Type B pancreatic cell (in vitro differentiated cells): ENCODE data around the gene MRPS12. TPM values are rescaled to one million over a fixed set of nuclear protein-coding genes. Genes with fewer than 3 reads are reported as not detected.
"Not testable (repeated sequence)": the region's sequence is repeated elsewhere in the genome, so short reads cannot be mapped to it uniquely, and the experiment has no call there.

Experiments used
- DNase-seq: peaks from one replicate; pipeline ENCODE4 v3.0.0; 2021; ENCODE audit warnings: mixed read lengths; ENCODE audit not compliant: unreplicated experiment; ENCODE audit errors: extremely low spot score
- H3K27ac Mint-ChIP-seq: 2 replicates; pipeline ENCODE4 v1.8.0; 2021; ENCODE audit warnings: mild to moderate bottlenecking, mixed read lengths
- H3K27me3 Mint-ChIP-seq: 2 replicates; pipeline ENCODE4 v1.8.0; 2021; ENCODE audit warnings: mixed read lengths
- H3K36me3 Mint-ChIP-seq: 2 replicates; pipeline ENCODE4 v1.8.0; 2021; ENCODE audit warnings: mixed read lengths
- H3K4me1 Mint-ChIP-seq: one replicate; pipeline ENCODE4 v1.8.0; 2021; ENCODE audit warnings: mixed read lengths; ENCODE audit not compliant: unreplicated experiment
- H3K4me3 Mint-ChIP-seq: 2 replicates; pipeline ENCODE4 v1.8.0; 2021; ENCODE audit warnings: mild to moderate bottlenecking, mixed read lengths
- H3K9me3 Mint-ChIP-seq: 2 replicates; pipeline ENCODE4 v1.8.0; 2021; ENCODE audit warnings: mixed read lengths
- total RNA-seq: library from RNA; stranded (reverse); gene quantifications from 2 replicates; pipeline ENCODE4 v1.2.1, GENCODE V29; 2021; ENCODE audit warnings: low replicate concordance
- TF ChIP-seq, protein P1 (sequence below): fragments of 200-600 bp; sonication (generic); conservative IDR thresholded peaks from 2 replicates; pipeline ENCODE4 v1.5.0; 2021; ENCODE audit warnings: antibody characterized with exemption, mild to moderate bottlenecking

The MRPS12 gene
- total RNA-seq, 1 donor from 2014 or later, result 45.6 TPM

DNA sequence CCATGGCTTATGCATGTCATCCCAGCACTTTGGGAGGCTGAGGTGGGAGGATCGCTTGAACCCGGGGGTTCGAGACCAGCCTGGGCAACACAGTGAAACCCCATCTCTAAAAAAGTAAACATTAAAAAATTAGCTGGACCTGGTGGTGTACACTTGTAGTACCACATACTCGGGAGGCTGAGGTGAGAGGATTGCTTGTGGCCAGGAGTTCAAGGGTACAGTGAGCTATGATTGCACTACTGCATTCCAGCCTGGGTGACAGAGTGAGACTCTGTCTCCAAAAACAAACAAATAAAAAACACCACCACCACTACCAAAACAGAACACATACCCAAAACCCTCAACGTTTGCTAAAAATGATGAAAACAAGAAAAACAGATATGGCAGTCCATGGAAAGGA is 28.9 kb downstream of the MRPS12 start:
- Mint-ChIP-seq H3K27ac (no peak overlapping the region), H3K4me3 (no peak overlapping the region), H3K4me1 (peaks cover 5% of the 10 kb centered on the region), H3K9me3 (no peaks in the 10 kb centered on the region), H3K36me3 (no peaks in the 10 kb centered on the region), H3K27me3 (no peaks in the 10 kb centered on the region)
- DNase-seq, result no peak
- TF ChIP-seq, protein P1, sequence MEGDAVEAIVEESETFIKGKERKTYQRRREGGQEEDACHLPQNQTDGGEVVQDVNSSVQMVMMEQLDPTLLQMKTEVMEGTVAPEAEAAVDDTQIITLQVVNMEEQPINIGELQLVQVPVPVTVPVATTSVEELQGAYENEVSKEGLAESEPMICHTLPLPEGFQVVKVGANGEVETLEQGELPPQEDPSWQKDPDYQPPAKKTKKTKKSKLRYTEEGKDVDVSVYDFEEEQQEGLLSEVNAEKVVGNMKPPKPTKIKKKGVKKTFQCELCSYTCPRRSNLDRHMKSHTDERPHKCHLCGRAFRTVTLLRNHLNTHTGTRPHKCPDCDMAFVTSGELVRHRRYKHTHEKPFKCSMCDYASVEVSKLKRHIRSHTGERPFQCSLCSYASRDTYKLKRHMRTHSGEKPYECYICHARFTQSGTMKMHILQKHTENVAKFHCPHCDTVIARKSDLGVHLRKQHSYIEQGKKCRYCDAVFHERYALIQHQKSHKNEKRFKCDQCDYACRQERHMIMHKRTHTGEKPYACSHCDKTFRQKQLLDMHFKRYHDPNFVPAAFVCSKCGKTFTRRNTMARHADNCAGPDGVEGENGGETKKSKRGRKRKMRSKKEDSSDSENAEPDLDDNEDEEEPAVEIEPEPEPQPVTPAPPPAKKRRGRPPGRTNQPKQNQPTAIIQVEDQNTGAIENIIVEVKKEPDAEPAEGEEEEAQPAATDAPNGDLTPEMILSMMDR, result no peak

DNA sequence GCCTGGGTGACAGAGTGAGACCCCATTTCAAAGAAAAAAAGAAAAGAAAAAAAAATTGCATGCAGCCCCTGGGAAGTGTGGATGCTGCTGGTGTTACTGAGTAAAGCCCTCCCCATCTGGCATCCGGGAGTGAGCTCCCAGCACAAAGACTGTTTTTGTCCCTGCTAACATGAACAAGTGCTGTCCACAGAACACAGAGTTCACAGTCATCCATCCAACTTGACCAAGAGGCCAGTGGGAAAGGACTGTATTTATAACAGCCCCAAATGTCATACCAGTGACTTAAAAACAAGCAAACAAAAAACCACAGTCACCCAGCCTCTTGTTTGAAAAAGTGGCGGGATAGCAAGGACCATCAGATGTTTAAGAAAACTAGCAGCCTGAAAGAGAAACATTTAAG is 34.0 kb downstream of the MRPS12 start:
- Mint-ChIP-seq H3K27ac (no peak overlapping the region), H3K27me3 (no peaks in the 10 kb centered on the region), H3K9me3 (no peaks in the 10 kb centered on the region), H3K4me3 (no peak overlapping the region), H3K4me1 (peaks cover 5% of the 10 kb centered on the region), H3K36me3 (peaks cover 12% of the 10 kb centered on the region)
- no peak for DNase-seq
- TF ChIP-seq, protein P1, result no peak

- not testable (repeated sequence) for H3K27ac Mint-ChIP-seq, H3K9me3 Mint-ChIP-seq, H3K4me1 Mint-ChIP-seq, H3K4me3 Mint-ChIP-seq, H3K27me3 Mint-ChIP-seq, DNase-seq
- H3K36me3 Mint-ChIP-seq, result peaks cover 12% of the 10 kb centered on the region
These were observed 35.4 kb downstream of the MRPS12 start for GRCh38 chr19:38966149-38966548.

- TF ChIP-seq, protein P1, result no peak
- no peak for DNase-seq
- no peak overlapping the region for H3K27ac Mint-ChIP-seq
- H3K27me3 Mint-ChIP-seq, result no peaks in the 10 kb centered on the region
- H3K36me3 Mint-ChIP-seq, result peaks cover 7% of the 10 kb centered on the region
- peaks cover 10% of the 10 kb centered on the region for H3K4me1 Mint-ChIP-seq
- H3K9me3 Mint-ChIP-seq, result no peaks in the 10 kb centered on the region
- no peak overlapping the region for H3K4me3 Mint-ChIP-seq
These were observed 40.2 kb downstream of the MRPS12 start for GRCh38 chr19:38970664-38971532.

DNA sequence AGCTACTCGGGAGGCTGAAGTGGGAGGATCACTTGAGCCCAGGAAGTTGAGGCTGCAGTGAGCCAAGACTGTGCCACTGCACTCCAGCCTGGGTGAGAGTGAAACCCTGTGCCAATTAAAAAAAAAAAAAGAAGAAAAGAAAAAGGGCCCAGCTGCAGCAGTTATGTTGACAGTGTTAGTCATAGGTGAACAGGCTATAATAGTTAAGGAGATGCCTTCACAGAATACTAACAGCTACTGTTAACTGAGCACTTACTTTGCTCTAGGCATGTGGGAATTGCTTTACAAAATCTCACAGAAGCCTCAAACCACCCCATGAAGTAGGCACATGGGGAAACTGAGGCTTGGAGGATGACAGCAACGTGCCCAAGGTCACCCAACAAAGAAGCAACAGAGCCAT is 40.9 kb downstream of the MRPS12 start:
- Mint-ChIP-seq H3K9me3 (no peaks in the 10 kb centered on the region), H3K4me3 (no peak overlapping the region), H3K27me3 (no peaks in the 10 kb centered on the region)

More for the DNA sequence above, 40.9 kb downstream of the MRPS12 start:
- DNase-seq, result no peak
- TF ChIP-seq, protein P1, result no peak
- H3K4me1 Mint-ChIP-seq, result peaks cover 18% of the 10 kb centered on the region
- H3K27ac Mint-ChIP-seq, result no peak overlapping the region
- peaks cover 3% of the 10 kb centered on the region for H3K36me3 Mint-ChIP-seq
